K562 (cell line): ENCODE data around the gene TRIM40. TPM values are rescaled to one million over a fixed set of nuclear protein-coding genes. Genes with fewer than 3 reads are reported as not detected.

ENCODE experiments used
- ATAC-seq: fragments of 200-7000 bp; cut with Tn5 transposase; 3 replicates; pipeline ENCODE4 v1.9.1; 2020; ENCODE audit warnings: moderate library complexity
- Bru-seq: library from RNA; stranded (reverse); fragments of 400-500 nt; gene quantifications from one replicate; lab custom pipeline; 2021; lab: Mats Ljungman, UMichigan
- BruChase-seq, 2 experiments: library from RNA; stranded (reverse); fragments of 400-500 nt; gene quantifications; one replicate each; lab custom pipeline; 2021; lab: Mats Ljungman, UMichigan
- BruUV-seq: library from RNA; stranded (reverse); fragments of 400-500 nt; replicated peaks from 2 replicates; lab custom pipeline; 2021; lab: Mats Ljungman, UMichigan
- CTCF ChIA-PET: fragments of 300-600 bp; formaldehyde crosslinking; extraction: SDS; loops from one replicate; lab custom pipeline; 2021; ENCODE audit warnings: low intra/inter-chr PET ratio; lab: Yijun Ruan, JAX
- POLR2A ChIA-PET: fragments of 300-600, 350-650 bp; sonication (Branson Sonifier 250); formaldehyde crosslinking; extraction: SDS; loops from one replicate; lab custom pipeline; 2021; ENCODE audit warnings: antibody characterized with exemption, inconsistent platforms; lab: Yijun Ruan, JAX
- DNase-seq, 4 experiments: peaks; one replicate each; pipeline versions ENCODE4 v3.0.0 to v3.0.0-alpha.2; 2011 to 2018; ENCODE audit warnings: low spot score in 3 of 4, mixed read lengths in 3 of 4; ENCODE audit errors: extremely low read depth in 1 of 4
- FAIRE-seq: peaks from 2 replicates; lab custom pipeline; 2011; peaks lifted over from hg19 to GRCh38; lab: Jason Lieb, UNC
- H2AFZ ChIP-seq: 2 replicates; pipeline ENCODE4 v1.6.0; 2011; ENCODE audit warnings: low read depth, low read length, control low read depth, inconsistent platforms
- H3K27ac ChIP-seq: fragments of 200-600 bp; 3 replicates; pipeline ENCODE4 v1.8.0; 2011; ENCODE audit warnings: low read depth, mild to moderate bottlenecking, control low read depth, inconsistent platforms, low read length, moderate library complexity, mixed read lengths; ENCODE audit errors: extremely low read depth
- H3K27me3 ChIP-seq, 2 experiments: fragments of 300-600 bp in 1 of 2; 2 replicates in 1 of 2; 3 replicates in 1 of 2; pipeline versions ENCODE4 v1.6.0 to v1.8.0; 2011; ENCODE audit warnings: inconsistent platforms in 2 of 2, low read length in 2 of 2, mild to moderate bottlenecking in 1 of 2, mixed read lengths in 1 of 2, moderate library complexity in 1 of 2; ENCODE audit not compliant: control insufficient read depth in 2 of 2, insufficient read depth in 2 of 2
- H3K36me3 ChIP-seq: fragments of 300-600 bp; 3 replicates; pipeline ENCODE4 v1.8.0; 2011; ENCODE audit warnings: mild to moderate bottlenecking, low read length, inconsistent platforms; ENCODE audit not compliant: control insufficient read depth, insufficient read depth
- H3K4me1 ChIP-seq, 2 experiments: fragments of 200-600 bp in 1 of 2; replicated peaks in 1 of 2; 2 replicates in 1 of 2; 3 replicates in 1 of 2; pipeline versions ENCODE4 v1.5.1 to v1.8.0; 2011; ENCODE audit warnings: inconsistent platforms in 2 of 2, low read length in 2 of 2, mild to moderate bottlenecking in 1 of 2, mixed read lengths in 1 of 2, moderate library complexity in 1 of 2; ENCODE audit not compliant: control insufficient read depth in 2 of 2, insufficient read depth in 2 of 2
- H3K4me2 ChIP-seq: 2 replicates; pipeline ENCODE4 v1.6.1; 2011; ENCODE audit warnings: low read length, control low read depth, inconsistent platforms, mixed read lengths; ENCODE audit not compliant: insufficient read depth
- H3K4me3 ChIP-seq: fragments of 200-600 bp; sonication (generic), shearing (Covaris generic); 2 replicates; pipeline ENCODE4 v1.5.1; 2016; ENCODE audit warnings: control low read depth, inconsistent platforms
- H3K79me2 ChIP-seq: fragments of 200-600 bp; 3 replicates; pipeline ENCODE4 v1.8.0; 2011; ENCODE audit warnings: low read length, inconsistent platforms; ENCODE audit not compliant: control insufficient read depth, insufficient read depth
- H3K9ac ChIP-seq, 2 experiments: 2 replicates each; pipeline versions ENCODE4 v1.6.0 to v1.6.1; 2011; ENCODE audit warnings: low read depth in 2 of 2, low read length in 2 of 2, control low read depth in 1 of 2, inconsistent platforms in 1 of 2, mild to moderate bottlenecking in 1 of 2, mixed read lengths in 1 of 2; ENCODE audit not compliant: insufficient read depth in 1 of 2
- H3K9me1 ChIP-seq: one replicate; pipeline ENCODE4 v1.6.0; 2011; ENCODE audit warnings: inconsistent platforms, mild to moderate bottlenecking, low read length, moderate library complexity; ENCODE audit not compliant: control insufficient read depth, insufficient read depth
- H3K9me3 ChIP-seq: replicated peaks from 2 replicates; pipeline ENCODE4 v1.5.1; 2011; ENCODE audit warnings: low read depth, low read length, inconsistent platforms; ENCODE audit not compliant: control insufficient read depth, insufficient read depth
- H4K20me1 ChIP-seq: replicated peaks from 2 replicates; pipeline ENCODE4 v1.6.1; 2011; ENCODE audit warnings: low read length, inconsistent platforms, mixed read lengths; ENCODE audit not compliant: control insufficient read depth, insufficient read depth
- BCOR ChIP-seq: fragments of 450-650 bp; IDR thresholded peaks from 2 replicates; pipeline ENCODE4 v1.6.1; 2016
- CAMTA2 ChIP-seq: fragments of 250-450 bp; sonication (Bioruptor Pico); conservative IDR thresholded peaks from 2 replicates; pipeline ENCODE4 v1.5.1; 2022
- FOXA1 ChIP-seq: fragments of 450-650 bp; IDR thresholded peaks from 2 replicates; pipeline ENCODE4 v1.6.1; 2016; ENCODE audit warnings: mild to moderate bottlenecking, borderline replicate concordance
- GTF2E2 ChIP-seq: fragments of 200-800 bp; sonication (Bioruptor generic); IDR thresholded peaks from 2 replicates; pipeline ENCODE4 v1.6.1; 2016; ENCODE audit warnings: missing genetic modification characterization, missing compliant biosample characterization
- MAZ ChIP-seq, 2 experiments: fragments of 450-650 bp in 1 of 2; sonication (generic) in 1 of 2; formaldehyde crosslinking; IDR thresholded peaks in 1 of 2; conservative IDR thresholded peaks in 1 of 2; 2 replicates each; pipeline versions ENCODE4 v1.4.0 to v1.5.0; 2020; ENCODE audit warnings: mild to moderate bottlenecking in 1 of 2, missing genetic modification reagents in 1 of 2
- NFXL1 ChIP-seq: fragments of 450-650 bp; formaldehyde crosslinking; IDR thresholded peaks from 2 replicates; pipeline ENCODE4 v1.4.0; 2021; ENCODE audit warnings: mild to moderate bottlenecking
- SMAD4 ChIP-seq: fragments of 250-450 bp; sonication (Bioruptor Pico); conservative IDR thresholded peaks from 2 replicates; pipeline ENCODE4 v1.8.0; 2021; ENCODE audit warnings: inconsistent platforms, mild to moderate bottlenecking, moderate library complexity
- SP1 ChIP-seq: sonication (generic); formaldehyde crosslinking; IDR thresholded peaks from 2 replicates; pipeline ENCODE4 v1.8.1; 2022; ENCODE audit warnings: mild to moderate bottlenecking, missing genetic modification reagents
- XRCC4 ChIP-seq: IDR thresholded peaks from one replicate; pipeline ENCODE4 v1.6.1; 2011; ENCODE audit not compliant: insufficient read depth, insufficient read length; ENCODE audit errors: extremely low read depth
- WGBS: fragments of 100-300 bp; shearing (Covaris generic); methylation state at CpG from one replicate; pipeline ENCODE4 v1.1.6; 2016; ENCODE audit warnings: low coverage, mixed read lengths; ENCODE audit not compliant: insufficient coverage; ENCODE audit errors: missing lambda C conversion rate; 5-methylcytosine and 5-hydroxymethylcytosine counted together
- in situ Hi-C: fragments of 300-500 bp; cut with MboI; formaldehyde crosslinking; loops from 4 replicates; pipeline ENCODE4 v1.15.0; 2018; ENCODE audit warnings: inconsistent platforms, mixed read lengths
- intact Hi-C: fragments of 100-400 bp; cut with micrococcal nuclease; formaldehyde crosslinking; loops from 2 replicates; pipeline ENCODE4 v1.14.2; 2022
- long read RNA-seq, 3 experiments: library from polyadenylated mRNA in 2 of 3; library from RNA in 1 of 3; unstranded in 2 of 3; stranded (forward) in 1 of 3; transcript quantifications; one replicate each; pipeline ENCODE4 v2.0.0, GENCODE V29; 2019 to 2022
- polyA minus RNA-seq, 3 experiments: library from RNA; depleted of rRNA, polyadenylated mRNA; stranded (reverse); fragments of >200 nt; gene quantifications; 2 replicates each; pipeline ENCODE4 v1.2.3, GENCODE V29; 2011
- polyA plus RNA-seq, 8 experiments: library from polyadenylated mRNA; depleted of rRNA in 4 of 8; stranded (reverse) in 5 of 8; unstranded in 3 of 8; fragments of >200 nt; fragmentation: Nextera tagmentation in 2 of 8; fragmentation: Illumina TruSeq in 1 of 8; extraction: Ambion mirVana in 2 of 8; extraction: Trizol in 1 of 8; gene quantifications; 2 replicates each; pipeline versions ENCODE4 v1.2.1 to v1.2.3, GENCODE V29; 2011 to 2014; ENCODE audit warnings: inconsistent platforms in 1 of 8, missing spikeins in 1 of 8
- total RNA-seq, 7 experiments: library from RNA; depleted of rRNA in 6 of 7; stranded (reverse); fragments of >200 nt in 6 of 7; fragmentation: Illumina TruSeq in 2 of 7; extraction: Trizol in 2 of 7; gene quantifications; 2 replicates each; pipeline versions ENCODE4 v1.2.1 to v1.2.3, GENCODE V29; 2011 to 2021; ENCODE audit warnings: low replicate concordance in 1 of 7
- TF ChIP-seq, protein P1 (sequence below), 2 experiments: fragments of 450-650 bp in 1 of 2; sonication (generic) in 1 of 2; formaldehyde crosslinking; conservative IDR thresholded peaks; 2 replicates each; pipeline versions ENCODE4 v1.4.0 to v1.8.1; 2020 to 2022; ENCODE audit warnings: mild to moderate bottlenecking in 1 of 2, missing genetic modification reagents in 1 of 2
- TF ChIP-seq, protein P2 (sequence below): fragments of 450-650 bp; IDR thresholded peaks from 2 replicates; pipeline ENCODE4 v1.7.0; 2016; ENCODE audit warnings: borderline replicate concordance

Gene TRIM40, protein sequence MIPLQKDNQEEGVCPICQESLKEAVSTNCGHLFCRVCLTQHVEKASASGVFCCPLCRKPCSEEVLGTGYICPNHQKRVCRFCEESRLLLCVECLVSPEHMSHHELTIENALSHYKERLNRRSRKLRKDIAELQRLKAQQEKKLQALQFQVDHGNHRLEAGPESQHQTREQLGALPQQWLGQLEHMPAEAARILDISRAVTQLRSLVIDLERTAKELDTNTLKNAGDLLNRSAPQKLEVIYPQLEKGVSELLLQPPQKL
- not detected in 2 replicates for total RNA-seq (2011; cell fraction: chromatin; rRNA removed; ENCODE audit: low replicate concordance)
- not detected in 2 replicates for total RNA-seq (2011; cell fraction: nucleolus; rRNA removed)
- not detected in 2 replicates for total RNA-seq (2011; cell fraction: nucleoplasm; rRNA removed)
- total RNA-seq (2014; rRNA removed) = not detected in 2 replicates
- total RNA-seq (2014; rRNA removed; fragmentation: Illumina TruSeq; extraction: Trizol) = not detected in 2 replicates
- not detected in 2 replicates for total RNA-seq (2015; rRNA removed; fragmentation: Illumina TruSeq; extraction: Trizol)
- not detected in 2 replicates for total RNA-seq (2021)
- not detected in 2 replicates for polyA plus RNA-seq (2011; rRNA removed)
- polyA plus RNA-seq (2011; cell fraction: cytosol; rRNA removed) = not detected in 2 replicates
- polyA plus RNA-seq (2011; cell fraction: nucleus; rRNA removed) = 0.10 TPM in 1 of 2 replicates, not detected in the other
- polyA plus RNA-seq (2012) = 0.10 TPM in 1 of 2 replicates, not detected in the other
- not detected in 2 replicates for polyA plus RNA-seq (2014; fragmentation: Illumina TruSeq; extraction: Trizol)
- under 1 TPM in 1 of 2 experiments, not detected in 1; 0.04 TPM for polyA plus RNA-seq (2014; fragmentation: Nextera tagmentation; extraction: Ambion mirVana)
- 0.08 TPM in 1 of 2 replicates, not detected in the other for polyA plus RNA-seq (2014; rRNA removed)
- polyA minus RNA-seq (2011; rRNA and poly(A)+ RNA removed) = not detected in 2 replicates
- not detected in 2 replicates for polyA minus RNA-seq (2011; cell fraction: cytosol; rRNA and poly(A)+ RNA removed)
- not detected in 2 replicates for polyA minus RNA-seq (2011; cell fraction: nucleus; rRNA and poly(A)+ RNA removed)
- Bru-seq, nascent RNA = percentile 7 among the genes with signal in this experiment
- not detected for BruChase-seq, experiment 1, labeled RNA remaining after a 2-hour chase
- BruChase-seq, experiment 2, labeled RNA remaining after a 6-hour chase = percentile 0 among the genes with signal in this experiment
- long read RNA-seq, experiment 1 = 0 reads
- long read RNA-seq, experiment 2 = 0 reads
- long read RNA-seq, experiment 3 = 0 reads

- no peaks in the 10 kb centered on the region for H3K79me2 ChIP-seq
- H3K27ac ChIP-seq = no peak within 1 kb of the TSS
- H3K4me1 ChIP-seq = peaks cover 0 to 2% of the 10 kb centered on the region in 2 experiments; a peak in 3 of 5 replicates
- ChIA-PET POLR2A (interaction anchor here (2.3 kb wide), 1 partner anchor 10 kb away, joined by 6 read pairs; no protein-coding TSS in a partner anchor), CTCF (no interaction called here)
- TF ChIP-seq MAZ (CRISPR knock-in tag; conservative IDR thresholded peaks at IDR 0.05 in 1 of 2, IDR thresholded peaks at IDR 0.05 in 1 of 2) = no peak
- TF ChIP-seq, protein P1, sequence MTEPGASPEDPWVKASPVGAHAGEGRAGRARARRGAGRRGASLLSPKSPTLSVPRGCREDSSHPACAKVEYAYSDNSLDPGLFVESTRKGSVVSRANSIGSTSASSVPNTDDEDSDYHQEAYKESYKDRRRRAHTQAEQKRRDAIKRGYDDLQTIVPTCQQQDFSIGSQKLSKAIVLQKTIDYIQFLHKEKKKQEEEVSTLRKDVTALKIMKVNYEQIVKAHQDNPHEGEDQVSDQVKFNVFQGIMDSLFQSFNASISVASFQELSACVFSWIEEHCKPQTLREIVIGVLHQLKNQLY (CRISPR knock-in tag; conservative IDR thresholded peaks at IDR 0.05) = no peak
- no peak for TF ChIP-seq CAMTA2 (CRISPR knock-in tag)
- TF ChIP-seq, protein P2, sequence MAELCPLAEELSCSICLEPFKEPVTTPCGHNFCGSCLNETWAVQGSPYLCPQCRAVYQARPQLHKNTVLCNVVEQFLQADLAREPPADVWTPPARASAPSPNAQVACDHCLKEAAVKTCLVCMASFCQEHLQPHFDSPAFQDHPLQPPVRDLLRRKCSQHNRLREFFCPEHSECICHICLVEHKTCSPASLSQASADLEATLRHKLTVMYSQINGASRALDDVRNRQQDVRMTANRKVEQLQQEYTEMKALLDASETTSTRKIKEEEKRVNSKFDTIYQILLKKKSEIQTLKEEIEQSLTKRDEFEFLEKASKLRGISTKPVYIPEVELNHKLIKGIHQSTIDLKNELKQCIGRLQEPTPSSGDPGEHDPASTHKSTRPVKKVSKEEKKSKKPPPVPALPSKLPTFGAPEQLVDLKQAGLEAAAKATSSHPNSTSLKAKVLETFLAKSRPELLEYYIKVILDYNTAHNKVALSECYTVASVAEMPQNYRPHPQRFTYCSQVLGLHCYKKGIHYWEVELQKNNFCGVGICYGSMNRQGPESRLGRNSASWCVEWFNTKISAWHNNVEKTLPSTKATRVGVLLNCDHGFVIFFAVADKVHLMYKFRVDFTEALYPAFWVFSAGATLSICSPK = no peak
- no peak for TF ChIP-seq GTF2E2
- no peak for TF ChIP-seq XRCC4
- TF ChIP-seq BCOR = no peak
- TF ChIP-seq SP1 (CRISPR knock-in tag) = no peak
- no peak for TF ChIP-seq FOXA1
- no peak for TF ChIP-seq NFXL1 (CRISPR knock-in tag)
- TF ChIP-seq SMAD4 (CRISPR knock-in tag) = no peak
- H4K20me1 ChIP-seq = no peaks in the 10 kb centered on the region
- H2AFZ ChIP-seq = peak within 1 kb of the TSS; percentile 26; the same call in 1 of the 2 replicates
- BruUV-seq = no TSS peak
- no peak within 1 kb of the TSS for H3K4me3 ChIP-seq
- DNase-seq (no peak), FAIRE-seq (no peak), ATAC-seq (no peak)
- 4% methylated on average over 4 of the region's 4 CpGs for WGBS
- no peak within 1 kb of the TSS for H3K4me2 ChIP-seq
- peaks cover 0 to 14% of the 10 kb centered on the region in 2 experiments; a peak in 3 of 5 replicates for H3K27me3 ChIP-seq
- H3K9me1 ChIP-seq = no peaks in the 10 kb centered on the region
- in situ Hi-C loops = no loop called here
- H3K9ac ChIP-seq = no peak within 1 kb of the TSS
- no peaks in the 10 kb centered on the region for H3K9me3 ChIP-seq
- intact Hi-C loops = no loop called here
- H3K36me3 ChIP-seq = no peaks in the 10 kb centered on the region
Measured at GRCh38 chr6:30135757-30136156, at the start of gene TRIM40. TSS of gene TRIM40 (plus strand) at chr6:30136140. CDS start at chr6:30137037, 897 bp downstream.
